Neural cell (in vitro differentiated cells): ENCODE measurements around the gene PDGFA.

Experiments
- EP300 ChIP-seq: fragments of 450-650 bp; conservative IDR thresholded peaks from 2 replicates; pipeline ENCODE4 v1.6.1; 2014; ENCODE audit warnings: antibody characterized with exemption, mild to moderate bottlenecking, moderate library complexity; ENCODE audit not compliant: poor library complexity, severe bottlenecking
- EZH2 ChIP-seq: fragments of 200-600, 300-800 bp; shearing (Covaris generic), sonication (generic); IDR thresholded peaks from 2 replicates; pipeline ENCODE4 v1.6.1; 2014; ENCODE audit warnings: antibody characterized with exemption, low read length, borderline replicate concordance, mild to moderate bottlenecking; ENCODE audit not compliant: insufficient read depth, poor library complexity, severe bottlenecking
- POLR2AphosphoS5 ChIP-seq: IDR thresholded peaks from 2 replicates; pipeline ENCODE4 v1.6.1; 2012
- SMC3 ChIP-seq: fragments of 450-650 bp; conservative IDR thresholded peaks from 2 replicates; pipeline ENCODE4 v1.6.1; 2014; ENCODE audit warnings: antibody characterized with exemption, mild to moderate bottlenecking, moderate library complexity; ENCODE audit not compliant: poor library complexity
- TF ChIP-seq, protein P1 (sequence below): fragments of 450-650 bp; IDR thresholded peaks from 2 replicates; pipeline ENCODE4 v1.5.1; 2014; ENCODE audit warnings: antibody characterized with exemption, mild to moderate bottlenecking, moderate library complexity; ENCODE audit not compliant: poor library complexity, severe bottlenecking

DNA sequence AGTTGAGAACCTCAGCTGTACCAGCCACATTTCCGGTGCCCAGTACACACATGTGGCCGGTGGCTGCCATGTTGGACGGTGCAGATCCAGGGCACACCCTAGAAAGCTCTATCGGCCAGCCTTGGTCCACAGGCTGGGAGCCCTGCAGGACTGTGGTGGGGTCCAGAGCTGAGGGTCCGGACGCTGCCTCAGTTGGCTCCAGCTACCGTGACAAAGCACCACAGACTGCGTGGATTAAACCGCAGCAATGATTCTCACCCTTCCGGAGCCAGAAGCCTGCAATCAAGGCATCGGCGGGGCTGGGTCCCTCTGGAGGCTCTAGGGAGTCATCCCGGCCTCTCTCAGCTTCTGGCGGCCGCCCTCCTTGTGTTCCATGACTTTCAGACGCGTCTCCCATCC lies 50.1 kb downstream of the PDGFA start:
- TF ChIP-seq, protein P1, sequence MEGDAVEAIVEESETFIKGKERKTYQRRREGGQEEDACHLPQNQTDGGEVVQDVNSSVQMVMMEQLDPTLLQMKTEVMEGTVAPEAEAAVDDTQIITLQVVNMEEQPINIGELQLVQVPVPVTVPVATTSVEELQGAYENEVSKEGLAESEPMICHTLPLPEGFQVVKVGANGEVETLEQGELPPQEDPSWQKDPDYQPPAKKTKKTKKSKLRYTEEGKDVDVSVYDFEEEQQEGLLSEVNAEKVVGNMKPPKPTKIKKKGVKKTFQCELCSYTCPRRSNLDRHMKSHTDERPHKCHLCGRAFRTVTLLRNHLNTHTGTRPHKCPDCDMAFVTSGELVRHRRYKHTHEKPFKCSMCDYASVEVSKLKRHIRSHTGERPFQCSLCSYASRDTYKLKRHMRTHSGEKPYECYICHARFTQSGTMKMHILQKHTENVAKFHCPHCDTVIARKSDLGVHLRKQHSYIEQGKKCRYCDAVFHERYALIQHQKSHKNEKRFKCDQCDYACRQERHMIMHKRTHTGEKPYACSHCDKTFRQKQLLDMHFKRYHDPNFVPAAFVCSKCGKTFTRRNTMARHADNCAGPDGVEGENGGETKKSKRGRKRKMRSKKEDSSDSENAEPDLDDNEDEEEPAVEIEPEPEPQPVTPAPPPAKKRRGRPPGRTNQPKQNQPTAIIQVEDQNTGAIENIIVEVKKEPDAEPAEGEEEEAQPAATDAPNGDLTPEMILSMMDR, result no peak
- no peak for TF ChIP-seq EZH2
- TF ChIP-seq EP300, result no peak
- no peak for TF ChIP-seq POLR2AphosphoS5
- TF ChIP-seq SMC3, result no peak
